ENCODE data around the gene GABRG3.

The GABRG3 gene

GRCh38 chr15:27464941-27465612 lies 494.1 kb downstream of the GABRG3 start:
- Histone ChIP-seq H3K4me3 (ENCODE audit: severe bottlenecking) (no peak overlapping the region), H3K9me3 (ENCODE audit: severe bottlenecking) (no peaks in the 10 kb centered on the region), H3K4me1 (ENCODE audit: insufficient read depth, poor library complexity, severe bottlenecking) (no peaks in the 10 kb centered on the region), H3K27ac (ENCODE audit: poor library complexity, severe bottlenecking) (peak overlapping the region; percentile 4), H3K36me3 (ENCODE audit: low read depth) (no peaks in the 10 kb centered on the region), H3K27me3 (ENCODE audit: insufficient read depth, poor library complexity, severe bottlenecking) (peaks cover 4% of the 10 kb centered on the region)
- peak; percentile 74 for ATAC-seq (ENCODE audit: low read depth)
- DNase-seq (ENCODE audit: low spot score): no peak
- no peak for TF ChIP-seq CTCF (IDR thresholded peaks at IDR 0.05; ENCODE audit: poor library complexity, severe bottlenecking)

- ATAC-seq (ENCODE audit: low read depth): no peak
- Histone ChIP-seq H3K4me1 (ENCODE audit: insufficient read depth, poor library complexity, severe bottlenecking) (no peaks in the 10 kb centered on the region), H3K27ac (ENCODE audit: poor library complexity, severe bottlenecking) (no peak overlapping the region), H3K4me3 (ENCODE audit: severe bottlenecking) (no peak overlapping the region), H3K27me3 (ENCODE audit: insufficient read depth, poor library complexity, severe bottlenecking) (peaks cover 4% of the 10 kb centered on the region), H3K36me3 (ENCODE audit: low read depth) (no peaks in the 10 kb centered on the region), H3K9me3 (ENCODE audit: severe bottlenecking) (no peaks in the 10 kb centered on the region)
- DNase-seq (ENCODE audit: low spot score): no peak
- no peak for TF ChIP-seq CTCF (IDR thresholded peaks at IDR 0.05; ENCODE audit: poor library complexity, severe bottlenecking)
Measured at GRCh38 chr15:27466758-27467157, 495.8 kb downstream of the GABRG3 start.

- H3K4me1 ChIP-seq (ENCODE audit: insufficient read depth, poor library complexity, severe bottlenecking): no peaks in the 10 kb centered on the region
- H3K9me3 ChIP-seq (ENCODE audit: severe bottlenecking): no peaks in the 10 kb centered on the region
- no peak for DNase-seq (ENCODE audit: low spot score)
- no peaks in the 10 kb centered on the region for H3K27me3 ChIP-seq (ENCODE audit: insufficient read depth, poor library complexity, severe bottlenecking)
- no peak for TF ChIP-seq CTCF (IDR thresholded peaks at IDR 0.05; ENCODE audit: poor library complexity, severe bottlenecking)
- H3K27ac ChIP-seq (ENCODE audit: poor library complexity, severe bottlenecking): no peak overlapping the region
- H3K4me3 ChIP-seq (ENCODE audit: severe bottlenecking): no peak overlapping the region
- no peaks in the 10 kb centered on the region for H3K36me3 ChIP-seq (ENCODE audit: low read depth)
- no peak for ATAC-seq (ENCODE audit: low read depth)
Measured at GRCh38 chr15:27468151-27468591, 497.2 kb downstream of the GABRG3 start.

GRCh38 chr15:27473845-27474244 lies 502.9 kb downstream of the GABRG3 start:
- H3K9me3 ChIP-seq (ENCODE audit: severe bottlenecking): no peaks in the 10 kb centered on the region
- no peak for TF ChIP-seq CTCF (IDR thresholded peaks at IDR 0.05; ENCODE audit: poor library complexity, severe bottlenecking)
- ATAC-seq (ENCODE audit: low read depth) (peak; percentile 67; the same call in 2 of the 3 replicates), DNase-seq (ENCODE audit: low spot score) (no peak)
- no peak overlapping the region for H3K27ac ChIP-seq (ENCODE audit: poor library complexity, severe bottlenecking)
- H3K36me3 ChIP-seq (ENCODE audit: low read depth): no peaks in the 10 kb centered on the region
- no peaks in the 10 kb centered on the region for H3K27me3 ChIP-seq (ENCODE audit: insufficient read depth, poor library complexity, severe bottlenecking)
- no peak overlapping the region for H3K4me3 ChIP-seq (ENCODE audit: severe bottlenecking)
- no peaks in the 10 kb centered on the region for H3K4me1 ChIP-seq (ENCODE audit: insufficient read depth, poor library complexity, severe bottlenecking)

- Histone ChIP-seq H3K9me3 (ENCODE audit: severe bottlenecking) (no peaks in the 10 kb centered on the region), H3K27ac (ENCODE audit: poor library complexity, severe bottlenecking) (no peak overlapping the region), H3K4me3 (ENCODE audit: severe bottlenecking) (no peak overlapping the region), H3K36me3 (ENCODE audit: low read depth) (no peaks in the 10 kb centered on the region), H3K27me3 (ENCODE audit: insufficient read depth, poor library complexity, severe bottlenecking) (no peaks in the 10 kb centered on the region), H3K4me1 (ENCODE audit: insufficient read depth, poor library complexity, severe bottlenecking) (no peaks in the 10 kb centered on the region)
- ATAC-seq (ENCODE audit: low read depth) (no peak), DNase-seq (ENCODE audit: low spot score) (no peak)
- TF ChIP-seq CTCF (IDR thresholded peaks at IDR 0.05; ENCODE audit: poor library complexity, severe bottlenecking): no peak
Measured at GRCh38 chr15:27475395-27475794, 504.4 kb downstream of the GABRG3 start.

Measured in RWPE2 (cell line).